ENCODE results near the gene CFAP210.

Gene CFAP210

GRCh38 chr2:169676850-169677249 is 17.4 kb downstream of the CFAP210 start:
- in situ Hi-C loops (cut with MboI; ENCODE audit: low sequenced_read_pairs, unreplicated experiment) = no loop called here

GRCh38 chr2:169676357-169676756 is 17.8 kb downstream of the CFAP210 start:
- peak; percentile 23 for TF ChIP-seq CTCF (IDR thresholded peaks at IDR 0.05; ENCODE audit: borderline replicate concordance, control extremely low read depth, extremely low read depth, insufficient read depth, missing control alignments)
- in situ Hi-C loops (cut with MboI; ENCODE audit: low sequenced_read_pairs, unreplicated experiment) = no loop called here
- DNase-seq (ENCODE audit: low spot score) = no peak

More at GRCh38 chr2:169676850-169677249, 17.4 kb downstream of the CFAP210 start:
- TF ChIP-seq CTCF (IDR thresholded peaks at IDR 0.05; ENCODE audit: borderline replicate concordance, control extremely low read depth, extremely low read depth, insufficient read depth, missing control alignments) = no peak
- DNase-seq (ENCODE audit: low spot score) = no peak

GRCh38 chr2:169673921-169674320 is 20.3 kb downstream of the CFAP210 start:
- no peak for DNase-seq (ENCODE audit: low spot score)
- in situ Hi-C loops (cut with MboI; ENCODE audit: low sequenced_read_pairs, unreplicated experiment) = no loop called here
- no peak for TF ChIP-seq CTCF (IDR thresholded peaks at IDR 0.05; ENCODE audit: borderline replicate concordance, control extremely low read depth, extremely low read depth, insufficient read depth, missing control alignments)

- TF ChIP-seq CTCF (IDR thresholded peaks at IDR 0.05; ENCODE audit: borderline replicate concordance, control extremely low read depth, extremely low read depth, insufficient read depth, missing control alignments) = no peak
- in situ Hi-C loops (cut with MboI; ENCODE audit: low sequenced_read_pairs, unreplicated experiment) = no loop called here
- no peak for DNase-seq (ENCODE audit: low spot score)
Observed at GRCh38 chr2:169673106-169673505, 21.1 kb downstream of the CFAP210 start.

GRCh38 chr2:169672406-169672805 is 21.8 kb downstream of the CFAP210 start:
- in situ Hi-C loops (cut with MboI; ENCODE audit: low sequenced_read_pairs, unreplicated experiment) = no loop called here

GRCh38 chr2:169670937-169671336 is 23.3 kb downstream of the CFAP210 start:
- TF ChIP-seq CTCF (IDR thresholded peaks at IDR 0.05; ENCODE audit: borderline replicate concordance, control extremely low read depth, extremely low read depth, insufficient read depth, missing control alignments) = no peak
- in situ Hi-C loops (cut with MboI; ENCODE audit: low sequenced_read_pairs, unreplicated experiment) = no loop called here
- no peak for DNase-seq (ENCODE audit: low spot score)

More at GRCh38 chr2:169672406-169672805, 21.8 kb downstream of the CFAP210 start:
- no peak for TF ChIP-seq CTCF (IDR thresholded peaks at IDR 0.05; ENCODE audit: borderline replicate concordance, control extremely low read depth, extremely low read depth, insufficient read depth, missing control alignments)
- no peak for DNase-seq (ENCODE audit: low spot score)

- TF ChIP-seq CTCF (IDR thresholded peaks at IDR 0.05; ENCODE audit: borderline replicate concordance, control extremely low read depth, extremely low read depth, insufficient read depth, missing control alignments) = no peak
- in situ Hi-C loops (cut with MboI; ENCODE audit: low sequenced_read_pairs, unreplicated experiment) = no loop called here
- DNase-seq (ENCODE audit: low spot score) = no peak
Observed at GRCh38 chr2:169670215-169670651, 24.0 kb downstream of the CFAP210 start.

Data from GM13976 (cell line).